ENCODE measurements around the gene PTP4A2.

PTP4A2 gene

DNA sequence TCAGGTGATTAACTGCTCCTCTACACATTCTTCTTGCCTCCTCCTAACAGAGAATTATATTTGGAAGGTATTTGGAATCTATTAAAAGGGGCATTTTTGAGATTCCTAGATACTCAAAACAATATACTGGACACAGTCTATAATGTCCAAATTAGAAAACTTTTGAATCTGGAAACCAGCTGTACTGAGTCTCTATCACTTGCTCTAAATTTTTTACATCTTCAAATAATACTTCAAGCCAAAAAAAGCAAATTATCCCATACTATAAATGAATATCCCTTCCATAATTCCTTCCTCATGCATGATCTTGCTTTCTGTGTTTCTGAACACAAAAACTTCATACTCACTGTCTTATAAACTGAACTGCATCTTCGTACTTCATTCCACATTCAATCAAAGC, 28.5 kb downstream of the PTP4A2 start:
- no peak overlapping the region for H3K4me3 ChIP-seq (ENCODE audit: low read length)
- TF ChIP-seq CTCF (conservative IDR thresholded peaks at IDR 0.05; ENCODE audit: low read length), result no peak
- peak; percentile 48 for DNase-seq (ENCODE audit: low read depth)

- TF ChIP-seq CTCF (conservative IDR thresholded peaks at IDR 0.05; ENCODE audit: low read length), result no peak
- DNase-seq (ENCODE audit: low read depth), result no peak
- no peak overlapping the region for H3K4me3 ChIP-seq (ENCODE audit: low read length)
Observed at GRCh38 chr1:31906557-31906956, 31.6 kb downstream of the PTP4A2 start.

DNA sequence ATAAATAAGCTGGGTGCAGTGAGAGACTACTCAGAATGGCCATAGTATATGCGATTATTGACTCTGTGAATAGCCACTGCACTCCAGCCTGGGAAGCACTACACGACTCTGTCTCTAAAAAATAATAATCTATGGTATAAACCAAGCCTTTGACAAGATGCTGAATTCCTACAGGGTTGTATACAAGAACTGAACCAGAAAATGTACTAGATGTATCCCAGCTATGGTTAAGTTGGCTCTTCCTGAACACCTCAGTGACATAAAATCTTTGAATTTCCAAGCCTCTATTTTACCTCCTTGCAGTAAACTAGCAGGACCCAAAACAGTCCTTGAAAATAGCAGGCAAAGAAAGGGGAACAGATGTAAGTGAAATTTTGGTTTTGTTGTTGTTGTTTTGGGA, 32.5 kb downstream of the PTP4A2 start:
- no peak for DNase-seq (ENCODE audit: low read depth)
- TF ChIP-seq CTCF (conservative IDR thresholded peaks at IDR 0.05; ENCODE audit: low read length), result no peak
- no peak overlapping the region for H3K4me3 ChIP-seq (ENCODE audit: low read length)

DNA sequence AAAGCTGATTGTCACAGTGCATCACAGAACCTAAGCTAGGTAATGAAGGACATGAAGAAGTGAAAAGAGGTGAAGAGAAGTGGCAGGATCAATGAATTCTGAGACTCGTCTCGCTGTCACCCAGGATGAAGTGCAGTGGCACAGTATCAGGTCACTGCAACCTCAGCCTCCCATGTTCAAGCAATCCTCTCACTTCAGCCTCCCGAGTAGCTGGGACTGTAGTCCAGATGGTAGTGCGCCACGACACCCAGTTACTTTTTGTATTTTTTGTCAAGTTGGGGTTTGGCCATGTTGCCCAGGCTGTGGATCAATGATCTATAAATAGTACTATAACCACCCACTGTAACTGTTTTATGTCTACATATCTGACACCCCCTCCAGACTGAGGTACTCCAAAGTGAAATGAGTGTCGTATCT, 33.1 kb downstream of the PTP4A2 start:
- DNase-seq (ENCODE audit: low read depth), result no peak

DNA sequence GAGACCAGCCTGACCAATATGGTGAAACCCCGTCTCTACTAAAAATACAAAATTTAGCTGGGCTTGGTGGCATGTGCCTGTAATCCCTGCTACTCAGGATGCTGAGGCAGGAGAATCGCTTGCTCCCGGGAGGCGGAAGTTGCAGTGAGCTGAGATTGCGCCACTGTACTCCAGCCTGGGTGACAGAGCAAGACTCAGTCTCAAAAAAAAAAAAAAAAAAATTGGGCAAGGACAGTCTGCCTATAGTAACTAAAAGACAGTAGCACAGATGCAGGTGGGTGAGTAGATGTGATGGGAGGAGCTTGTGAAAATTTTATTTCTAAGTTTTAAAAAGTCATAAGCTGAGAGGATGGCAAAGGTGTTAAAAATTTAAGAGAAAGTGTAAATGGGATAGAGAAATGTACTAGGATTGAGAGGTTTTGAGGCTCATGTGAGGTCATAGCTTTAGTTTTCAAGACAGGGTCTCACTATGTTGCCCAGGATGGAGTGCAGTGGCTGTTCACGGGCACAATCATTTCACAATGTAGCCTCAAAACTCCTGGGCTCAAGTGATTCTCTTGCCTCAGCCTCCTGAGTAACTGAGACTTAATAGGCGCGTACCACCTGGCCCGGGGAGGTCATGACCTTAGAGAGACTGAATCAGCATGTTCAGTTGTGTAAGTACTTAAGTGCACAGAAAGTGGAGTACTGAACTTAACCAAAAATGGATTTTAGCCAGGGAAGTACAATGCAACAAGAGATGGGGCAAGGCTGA, 33.7 kb downstream of the PTP4A2 start:
- no peak overlapping the region for H3K4me3 ChIP-seq (ENCODE audit: low read length)
- no peak for TF ChIP-seq CTCF (conservative IDR thresholded peaks at IDR 0.05; ENCODE audit: low read length)
- no peak for DNase-seq (ENCODE audit: low read depth)

More for the DNA sequence above, 33.1 kb downstream of the PTP4A2 start:
- no peak overlapping the region for H3K4me3 ChIP-seq (ENCODE audit: low read length)
- no peak for TF ChIP-seq CTCF (conservative IDR thresholded peaks at IDR 0.05; ENCODE audit: low read length)

DNA sequence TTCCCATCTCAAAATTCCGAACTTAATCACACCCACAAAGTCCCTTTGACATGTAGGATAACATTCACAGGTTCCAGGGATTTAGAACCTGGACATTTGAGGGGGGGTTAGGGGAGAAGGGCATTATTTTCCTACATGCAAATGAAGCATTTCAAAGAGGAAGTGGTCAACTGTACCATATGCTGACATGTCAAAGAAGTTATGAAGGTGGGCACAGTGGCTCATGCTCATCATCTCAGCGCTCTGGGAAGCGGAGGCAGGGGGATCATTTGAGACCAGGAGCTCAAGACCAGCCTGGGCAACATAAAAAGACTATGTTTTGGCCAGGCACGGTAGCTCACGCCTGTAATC, 35.7 kb downstream of the PTP4A2 start:
- TF ChIP-seq CTCF (conservative IDR thresholded peaks at IDR 0.05; ENCODE audit: low read length), result no peak
- H3K4me3 ChIP-seq (ENCODE audit: low read length), result no peak overlapping the region
- no peak for DNase-seq (ENCODE audit: low read depth)

DNA sequence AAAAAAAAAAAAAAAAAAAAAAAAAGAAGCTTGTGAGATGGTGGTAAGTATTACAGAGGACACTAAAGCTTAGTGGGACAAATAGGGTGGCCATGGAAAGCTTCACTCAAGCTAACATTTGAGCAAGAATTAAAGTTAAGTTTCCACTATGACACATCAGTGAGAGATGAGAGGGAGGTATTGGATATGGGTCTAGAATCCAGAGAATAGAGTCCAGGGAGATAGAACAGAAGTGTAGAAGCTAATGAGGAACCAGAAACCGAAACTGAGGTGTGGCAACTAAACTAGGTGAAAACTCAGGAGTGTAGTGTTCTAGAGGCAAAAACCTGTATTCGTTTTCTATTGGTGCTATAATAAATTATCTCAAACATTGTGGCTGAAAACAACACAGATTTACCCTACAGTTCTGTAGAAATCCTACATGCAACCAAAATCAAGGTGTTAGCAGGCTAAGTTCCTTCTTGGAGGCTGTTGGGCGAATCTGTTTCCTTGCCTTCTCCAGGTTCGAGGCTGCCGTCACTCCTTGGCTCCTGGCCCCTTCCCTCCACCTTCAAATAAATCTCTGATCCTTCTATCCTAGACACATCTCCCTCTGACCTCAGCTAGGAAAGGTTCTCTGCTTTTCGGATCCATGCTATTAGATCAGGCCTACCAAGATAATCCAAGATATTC, 36.2 kb downstream of the PTP4A2 start:
- DNase-seq (ENCODE audit: low read depth), result no peak
- no peak overlapping the region for H3K4me3 ChIP-seq (ENCODE audit: low read length)
- TF ChIP-seq CTCF (conservative IDR thresholded peaks at IDR 0.05; ENCODE audit: low read length), result no peak

All from AG10803 (cell line).